ENCODE results near the gene VPS33A.
A peak's percentile ranks its signal among the peaks of the same experiment; 100 is the strongest.
"Not testable (repeated sequence)": the region's sequence is repeated elsewhere in the genome, so short reads cannot be mapped to it uniquely, and the experiment has no call there.

The VPS33A gene

GRCh38 chr12:122266230-122266901 is at the start of gene VPS33A:
Gene VPS33A (minus strand): TSS chr12:122266494. CDS start chr12:122266408, 86 bp downstream.
- peak; percentile 98 for DNase-seq

GRCh38 chr12:122312926-122313325 is 46.6 kb upstream of the VPS33A start:
- DNase-seq: no peak

- no peak for DNase-seq
Observed at GRCh38 chr12:122311696-122312095, 45.4 kb upstream of the VPS33A start.

- no peak for DNase-seq
Observed at GRCh38 chr12:122310626-122311333, 44.5 kb upstream of the VPS33A start.

- DNase-seq: no peak
Observed at GRCh38 chr12:122309564-122310121, 43.3 kb upstream of the VPS33A start.

GRCh38 chr12:122308811-122309210 is 42.5 kb upstream of the VPS33A start:
- peak; percentile 32 for DNase-seq

GRCh38 chr12:122306407-122306806 is 40.1 kb upstream of the VPS33A start:
- no peak for DNase-seq

- DNase-seq: no peak
Observed at GRCh38 chr12:122304924-122305323, 38.6 kb upstream of the VPS33A start.

- DNase-seq: no peak
Observed at GRCh38 chr12:122303068-122303467, 36.8 kb upstream of the VPS33A start.

GRCh38 chr12:122298071-122298748 is 31.9 kb upstream of the VPS33A start:
- no peak for DNase-seq

GRCh38 chr12:122297494-122297893 is 31.2 kb upstream of the VPS33A start:
- DNase-seq: no peak

- no peak for DNase-seq
Observed at GRCh38 chr12:122295877-122296276, 29.6 kb upstream of the VPS33A start.

GRCh38 chr12:122293081-122293480 is 26.8 kb upstream of the VPS33A start:
- no peak for DNase-seq

- DNase-seq: no peak
Observed at GRCh38 chr12:122291431-122291830, 25.1 kb upstream of the VPS33A start.

GRCh38 chr12:122283680-122284079 is 17.4 kb upstream of the VPS33A start:
- DNase-seq: no peak

GRCh38 chr12:122282061-122282460 is 15.8 kb upstream of the VPS33A start:
- peak; percentile 83 for DNase-seq

GRCh38 chr12:122276242-122276641 is 9.9 kb upstream of the VPS33A start:
- no peak for DNase-seq

GRCh38 chr12:122275459-122275858 is 9.2 kb upstream of the VPS33A start:
- no peak for DNase-seq

GRCh38 chr12:122265886-122266229 is 436 bp downstream of the VPS33A start:
- DNase-seq: no peak

GRCh38 chr12:122265476-122265875 is 818 bp downstream of the VPS33A start:
- no peak for DNase-seq

GRCh38 chr12:122260735-122261134 is 5.6 kb downstream of the VPS33A start:
- not testable (repeated sequence) for DNase-seq

GRCh38 chr12:122258939-122259338 is 7.4 kb downstream of the VPS33A start:
- not testable (repeated sequence) for DNase-seq

- DNase-seq: not testable (repeated sequence)
Observed at GRCh38 chr12:122258462-122258861, 7.8 kb downstream of the VPS33A start.

GRCh38 chr12:122250536-122250935 is 15.8 kb downstream of the VPS33A start:
- DNase-seq: no peak

Data from fibroblast of skin of right quadriceps (primary cell).